GM18508 (cell line): ENCODE data around the gene ARHGEF12.

Source experiments
- ATAC-seq: cut with Tn5 transposase; IDR thresholded peaks from one replicate; pipeline ENCODE4 v1.9.1; 2021; ENCODE audit warnings: moderate number of reproducible peaks; ENCODE audit not compliant: insufficient read depth, unreplicated experiment

ARHGEF12 gene

DNA sequence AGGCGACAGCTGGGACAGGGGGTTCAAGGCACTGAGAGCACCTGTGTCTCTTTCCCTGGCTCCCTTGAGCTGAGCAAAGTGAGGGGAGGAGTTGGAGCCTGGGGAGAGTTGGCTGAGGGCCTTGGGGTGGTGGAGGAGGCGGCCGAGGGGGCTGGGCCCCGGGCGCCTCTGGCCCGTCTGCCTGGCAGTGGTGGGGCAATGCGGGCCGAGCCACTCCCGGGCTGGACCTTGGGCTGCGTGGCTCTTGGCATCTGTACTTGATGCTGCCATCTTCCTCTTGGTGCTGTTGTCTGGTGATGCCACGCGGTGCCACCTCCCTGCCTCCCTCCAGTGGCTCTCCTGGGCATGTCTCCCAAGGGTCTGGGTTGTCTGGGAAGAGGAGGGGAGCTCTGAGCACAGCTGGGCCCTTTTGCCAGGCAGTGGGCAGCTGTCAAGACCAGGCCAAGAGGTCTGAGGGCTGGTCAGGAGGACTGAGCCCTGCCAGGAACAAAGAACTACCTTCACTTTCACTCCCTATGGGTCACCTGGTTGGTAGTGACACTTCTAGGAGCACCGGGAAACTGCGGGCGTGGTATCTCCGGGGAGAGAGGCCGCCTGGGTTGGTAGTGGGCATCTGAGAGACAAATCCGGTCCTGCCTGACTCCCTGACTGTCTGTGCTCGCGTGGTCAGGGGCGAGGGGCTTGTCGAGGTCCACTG, 176.7 kb downstream of the ARHGEF12 start:
- ATAC-seq, result no peak

DNA sequence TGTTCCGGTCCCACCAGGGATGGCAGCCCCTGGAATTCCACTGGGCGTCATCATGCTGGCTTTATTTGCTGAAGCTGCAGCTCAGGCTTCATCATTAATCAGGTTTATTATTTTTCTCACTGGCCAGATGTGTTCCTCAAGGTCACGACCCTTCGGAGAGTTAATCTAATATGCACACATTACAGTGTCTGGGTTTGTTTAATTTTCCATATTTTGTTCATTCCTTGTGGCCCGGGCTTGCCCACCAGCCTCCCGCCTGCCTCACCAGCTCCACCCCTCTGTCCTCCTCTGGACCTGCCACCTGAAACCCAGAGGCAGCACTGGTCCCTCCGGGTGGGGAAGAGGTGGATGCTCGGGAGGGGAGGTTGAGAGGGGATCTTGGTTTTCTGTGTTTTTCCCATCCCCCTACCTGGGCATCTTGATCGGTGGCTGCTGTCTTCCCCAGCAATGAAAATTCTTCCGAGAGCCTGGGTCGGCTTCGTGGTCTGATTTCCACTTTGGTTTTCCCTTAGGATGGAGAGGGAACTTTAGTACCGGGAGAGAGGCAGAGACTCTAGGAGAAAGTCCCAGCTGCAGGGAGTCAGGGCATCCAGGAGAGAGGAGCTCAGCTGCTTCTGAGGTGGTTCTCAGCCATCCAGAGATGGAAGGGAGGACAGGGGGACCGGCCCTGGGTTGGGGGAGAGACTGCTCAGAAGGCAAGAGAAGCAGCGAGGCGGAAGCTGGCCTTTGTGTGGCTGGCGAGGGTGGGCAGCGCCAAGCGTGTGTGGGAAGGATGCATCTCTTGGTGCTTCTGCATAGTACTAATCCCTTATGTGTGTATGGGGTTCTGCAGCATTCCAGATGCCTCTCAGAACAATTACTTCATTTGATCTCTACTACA, 177.5 kb downstream of the ARHGEF12 start:
- no peak for ATAC-seq

DNA sequence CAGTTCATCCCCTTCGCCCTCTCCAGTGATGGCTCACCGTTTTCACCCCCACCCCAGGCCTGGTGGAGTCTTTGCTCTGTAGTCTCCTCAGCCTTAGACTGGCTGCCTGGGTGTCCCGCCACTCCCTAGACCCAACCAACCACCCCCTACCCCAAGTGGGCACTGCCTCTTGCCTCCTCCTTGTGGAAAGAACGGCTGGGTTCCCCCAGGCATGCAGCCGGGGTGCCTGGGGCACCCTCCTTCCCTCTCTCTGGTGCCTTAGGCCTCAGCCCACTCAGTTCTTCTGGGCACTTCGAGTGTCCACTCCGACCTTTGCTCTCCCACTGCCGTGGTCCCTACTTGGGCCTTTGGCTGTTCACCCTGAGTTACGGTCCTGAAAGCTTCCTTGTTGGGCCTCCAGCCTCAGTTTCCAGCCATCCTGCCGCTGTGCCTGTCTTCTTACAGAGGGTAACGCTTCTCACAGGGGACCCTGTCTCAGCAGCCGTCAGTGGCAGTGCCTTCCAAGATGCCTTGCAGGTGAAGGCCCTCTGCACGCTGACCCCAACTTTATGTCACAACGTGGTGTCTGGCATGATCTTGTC, 178.4 kb downstream of the ARHGEF12 start:
- no peak for ATAC-seq

DNA sequence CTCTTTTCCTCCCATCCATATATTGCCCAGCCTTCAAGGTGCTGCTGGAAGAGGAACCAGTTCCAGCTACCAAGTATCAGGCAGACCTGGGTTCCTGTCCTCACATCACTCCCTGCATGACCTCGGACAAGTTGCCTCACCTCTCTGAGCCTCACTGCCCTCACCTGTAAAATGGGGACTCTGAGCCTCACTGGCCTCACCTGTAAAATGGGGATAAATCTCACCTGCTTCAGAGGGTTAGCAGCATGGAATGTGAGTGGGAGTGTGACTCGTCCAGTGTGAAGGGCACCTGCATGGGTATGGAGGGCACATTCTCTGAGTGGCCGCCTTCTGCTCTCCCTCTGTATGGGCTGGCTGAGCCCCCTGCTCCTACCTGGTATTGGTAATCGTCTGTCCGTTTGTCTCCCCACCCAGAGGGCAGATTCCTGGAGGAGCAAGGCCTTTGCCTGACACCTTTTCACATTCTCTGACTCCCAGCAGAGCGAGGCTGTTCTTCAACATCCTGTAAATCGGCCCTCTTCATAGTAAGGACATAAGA, 179.0 kb downstream of the ARHGEF12 start:
- ATAC-seq, result no peak

DNA sequence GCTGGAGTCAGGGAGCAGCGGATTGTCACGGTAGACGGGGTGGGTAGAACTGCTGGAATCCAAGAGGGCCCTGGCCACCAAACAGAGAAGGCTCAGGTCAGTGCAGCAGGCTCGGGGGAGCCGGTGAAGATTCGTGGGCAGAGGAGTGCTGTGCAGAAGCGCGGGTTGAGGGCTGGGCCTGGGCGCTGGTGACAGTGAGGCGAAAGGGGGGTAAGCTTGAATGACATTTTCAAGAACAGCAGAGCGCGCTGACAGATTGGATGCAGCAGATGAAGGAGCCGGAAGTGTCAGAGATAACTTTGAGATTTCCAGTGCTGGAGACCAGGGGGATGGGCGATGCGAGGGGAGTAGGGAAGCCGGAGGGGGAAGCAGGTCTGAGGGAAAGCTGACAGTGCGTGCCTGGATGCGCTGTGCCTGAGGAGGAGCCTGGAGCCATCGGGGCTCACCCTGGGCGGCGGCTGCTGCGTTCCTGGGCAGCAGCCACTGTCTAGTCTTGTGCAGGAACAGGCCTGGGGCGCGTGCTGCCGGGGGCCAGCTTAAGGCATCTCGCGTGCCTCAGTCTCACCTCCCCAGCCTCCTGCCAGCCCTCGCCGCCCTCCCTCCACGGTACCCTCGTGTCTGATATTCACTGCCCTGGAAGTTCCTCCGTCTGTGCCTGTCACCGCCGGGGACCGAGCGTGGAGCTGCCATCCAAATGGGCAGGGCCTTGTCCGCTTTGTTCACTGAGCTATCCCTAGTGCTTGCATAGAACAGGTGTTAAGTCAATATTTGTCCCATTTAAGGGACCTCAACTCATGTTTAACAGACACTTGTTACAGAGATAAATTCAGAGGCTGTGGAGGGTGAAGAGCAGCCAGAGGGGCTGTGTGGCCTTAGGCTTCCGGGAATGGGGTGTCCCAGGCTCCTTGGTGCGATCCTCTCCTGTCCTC, 180.5 kb downstream of the ARHGEF12 start:
- ATAC-seq, result no peak

DNA sequence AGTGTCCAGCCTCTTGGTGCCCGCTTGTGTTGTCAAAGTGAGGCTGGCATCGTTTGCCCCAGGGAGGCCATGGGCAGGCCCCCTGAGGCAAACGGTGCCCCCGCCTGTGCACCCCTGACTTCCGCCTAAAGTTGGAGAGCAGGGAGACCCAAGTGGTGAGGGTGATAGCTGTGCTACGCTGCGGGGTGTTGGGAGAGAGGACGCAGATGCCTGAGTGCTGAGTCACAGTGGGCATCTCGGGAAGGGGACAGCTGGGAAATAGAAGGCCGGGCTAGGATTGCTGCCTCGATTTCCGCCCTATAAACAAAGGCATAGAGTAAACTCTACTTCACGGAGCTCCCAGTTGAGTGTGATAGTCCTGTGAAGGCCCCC, 181.2 kb downstream of the ARHGEF12 start:
- ATAC-seq, result no peak

DNA sequence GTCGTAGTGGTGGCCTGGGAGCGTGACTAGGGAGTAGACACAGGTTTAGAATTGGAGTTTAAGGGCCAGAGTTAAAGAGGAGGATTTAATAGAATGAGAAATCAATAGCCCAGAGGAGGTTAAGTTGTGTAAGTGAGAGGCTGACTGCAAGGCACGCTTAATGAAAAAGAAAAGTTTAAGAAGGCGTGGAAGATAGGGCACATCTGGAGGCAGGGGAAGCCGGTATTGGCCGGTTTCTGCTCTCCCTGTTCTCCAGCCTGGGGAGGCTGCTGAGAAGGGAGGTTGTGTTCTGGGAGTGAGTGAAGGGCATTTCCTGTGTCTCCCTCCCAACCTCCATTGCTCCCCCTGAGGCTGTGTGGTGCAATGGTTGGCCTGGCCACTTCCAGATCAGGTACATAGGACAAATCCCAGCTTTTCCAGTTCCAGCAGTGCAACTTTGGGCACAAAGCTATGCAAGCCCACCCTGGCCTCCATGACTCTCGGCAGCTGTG, 181.6 kb downstream of the ARHGEF12 start:
- ATAC-seq, result no peak

DNA sequence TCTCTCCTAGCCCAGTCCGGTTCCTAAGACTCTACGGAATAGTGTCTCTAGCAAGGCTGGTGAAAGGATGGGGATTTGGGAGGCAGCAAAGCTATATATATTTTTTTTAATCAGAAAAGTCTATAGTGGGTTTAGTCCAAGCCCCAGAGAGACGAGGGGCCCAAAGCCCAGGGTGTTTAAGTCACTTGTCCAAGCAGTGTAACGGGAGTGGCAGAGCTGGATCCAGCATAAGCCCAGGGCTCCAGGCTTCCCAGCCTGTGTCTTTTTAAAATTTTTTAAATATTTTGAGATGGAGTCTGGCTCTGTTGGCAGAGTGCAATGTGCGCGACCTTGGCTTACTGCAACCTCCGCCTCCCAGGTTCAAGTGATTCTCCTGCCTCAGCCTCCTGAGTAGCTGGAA, 182.1 kb downstream of the ARHGEF12 start:
- no peak for ATAC-seq

DNA sequence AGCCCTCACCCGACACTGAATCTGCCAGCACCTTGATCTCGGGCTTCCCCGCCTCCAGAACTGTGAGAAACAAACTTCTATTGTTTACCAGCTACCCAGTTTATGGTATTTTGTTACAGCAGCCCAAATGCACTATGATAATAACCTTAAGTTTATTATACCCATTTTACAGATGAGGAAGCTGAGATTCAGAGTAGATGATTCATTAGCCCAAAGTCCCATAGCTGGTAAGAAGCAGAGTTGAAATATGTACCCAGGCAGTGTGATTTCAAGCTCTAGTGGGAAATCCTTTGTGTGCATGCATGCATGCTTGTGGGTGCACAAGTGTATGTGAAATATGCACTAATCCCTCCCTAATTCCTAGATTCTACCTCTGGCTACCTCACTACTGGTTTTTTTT, 183.3 kb downstream of the ARHGEF12 start:
- ATAC-seq, result no peak

DNA sequence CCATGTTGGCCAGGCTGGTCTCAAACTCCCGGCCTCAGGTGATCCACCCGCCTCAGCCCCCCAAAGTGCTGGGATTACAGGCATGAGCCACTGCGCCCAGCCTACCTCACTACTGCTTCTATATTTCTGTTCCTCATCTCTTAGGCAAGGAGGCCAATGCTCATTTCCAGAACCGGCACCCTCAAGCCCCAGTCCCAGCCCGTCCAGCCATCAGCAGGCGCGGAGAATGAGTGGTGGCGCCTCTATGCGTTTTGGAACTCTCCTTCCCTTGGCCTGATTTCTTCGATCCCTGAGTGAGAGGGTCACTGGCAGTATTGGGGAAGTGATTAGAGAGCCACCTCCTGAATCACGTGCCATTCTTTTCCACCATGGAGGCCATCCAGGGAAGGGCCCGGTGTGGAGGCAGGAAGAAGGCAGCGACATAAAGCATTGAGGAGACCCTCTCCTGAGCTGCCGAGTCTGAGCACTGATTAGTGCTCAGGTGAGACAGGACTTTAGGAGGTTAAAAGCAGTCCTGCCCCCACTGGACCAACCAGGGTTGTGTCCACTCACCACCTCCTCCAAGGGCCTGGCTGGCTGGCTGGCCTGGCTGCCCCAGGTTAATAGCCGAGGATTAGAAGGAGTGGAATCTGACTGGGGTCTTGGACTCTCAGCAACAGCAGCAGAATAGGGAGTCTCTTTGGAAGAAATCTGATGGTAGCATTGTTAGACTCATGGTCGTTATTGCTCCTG, 184.0 kb downstream of the ARHGEF12 start:
- ATAC-seq, result no peak

DNA sequence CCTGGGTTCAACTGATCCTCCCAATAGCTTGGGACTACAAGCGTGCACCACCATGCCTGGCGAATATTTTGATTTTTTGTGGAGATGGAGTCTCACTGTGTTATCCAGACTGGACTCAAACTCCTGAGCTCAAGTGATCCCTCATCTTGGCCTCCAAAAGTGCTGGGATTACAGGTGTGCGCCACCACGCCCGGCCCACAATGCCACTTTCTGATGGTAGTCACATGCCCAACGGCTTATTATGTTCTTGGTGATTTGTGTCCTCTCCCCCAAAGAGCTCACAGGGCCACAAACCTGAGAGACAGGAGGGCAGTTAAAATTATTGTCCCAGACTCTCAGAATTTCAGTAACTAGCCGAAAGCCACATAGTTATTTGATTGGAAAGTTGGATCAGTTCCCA, 185.0 kb downstream of the ARHGEF12 start:
- ATAC-seq, result no peak

DNA sequence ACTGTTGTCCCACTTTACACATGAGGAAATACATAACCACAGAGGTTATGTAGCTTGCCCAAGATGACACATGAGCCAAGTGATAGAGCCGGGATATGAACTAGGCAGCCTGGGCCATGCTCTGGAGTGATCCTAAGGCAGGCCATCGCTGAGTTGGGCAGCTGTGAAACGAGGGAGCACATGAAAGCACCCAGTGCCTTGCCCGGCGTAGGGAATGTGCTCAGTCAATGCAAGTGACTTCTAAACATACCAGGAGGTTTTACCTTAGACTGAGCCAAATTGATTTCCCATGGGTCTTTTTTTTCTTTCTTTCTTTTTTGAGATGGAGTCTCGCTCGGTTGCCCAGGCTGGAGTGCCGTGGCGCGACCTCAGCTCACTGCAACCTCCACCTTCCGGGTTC, 185.8 kb downstream of the ARHGEF12 start:
- no peak for ATAC-seq

DNA sequence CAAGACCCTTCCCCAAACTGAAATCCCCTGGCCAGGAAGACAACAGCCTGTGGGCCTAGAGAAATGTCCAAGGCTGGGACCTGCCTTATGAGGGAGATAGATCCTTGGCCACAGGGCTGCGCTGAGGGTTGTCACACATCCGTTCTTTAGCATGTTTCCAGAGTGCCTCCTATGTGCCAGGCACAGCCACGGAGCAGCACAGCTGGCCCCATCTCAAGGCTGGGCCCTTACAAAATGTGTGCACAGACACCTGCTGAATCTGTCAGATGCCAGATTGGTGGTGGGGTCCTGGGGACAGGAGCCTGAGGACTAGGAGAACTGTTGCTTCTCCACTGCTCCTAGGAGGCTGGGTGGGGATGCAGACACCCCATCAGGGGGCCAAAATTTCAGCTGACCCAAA, 186.5 kb downstream of the ARHGEF12 start:
- no peak for ATAC-seq

DNA sequence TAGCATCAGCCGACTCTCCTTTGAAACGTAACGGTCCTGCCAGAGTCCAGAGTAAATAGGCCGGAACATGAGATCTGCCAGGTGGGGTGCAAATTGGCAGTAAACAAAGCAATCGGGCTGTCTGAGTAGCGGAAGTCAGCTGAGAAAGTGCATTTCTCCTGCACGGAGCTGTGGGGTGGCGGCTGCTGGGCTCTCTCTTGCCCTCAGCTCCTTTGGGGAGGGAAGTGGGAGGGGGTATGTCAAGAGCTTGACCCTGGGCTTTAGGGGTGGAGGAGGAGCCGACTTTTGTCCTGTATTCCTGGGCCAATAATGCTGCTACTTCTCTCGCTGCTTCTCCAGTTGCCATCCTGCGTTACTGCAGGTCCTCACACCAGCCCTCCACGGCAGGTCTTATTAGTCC, 187.0 kb downstream of the ARHGEF12 start:
- ATAC-seq, result no peak

DNA sequence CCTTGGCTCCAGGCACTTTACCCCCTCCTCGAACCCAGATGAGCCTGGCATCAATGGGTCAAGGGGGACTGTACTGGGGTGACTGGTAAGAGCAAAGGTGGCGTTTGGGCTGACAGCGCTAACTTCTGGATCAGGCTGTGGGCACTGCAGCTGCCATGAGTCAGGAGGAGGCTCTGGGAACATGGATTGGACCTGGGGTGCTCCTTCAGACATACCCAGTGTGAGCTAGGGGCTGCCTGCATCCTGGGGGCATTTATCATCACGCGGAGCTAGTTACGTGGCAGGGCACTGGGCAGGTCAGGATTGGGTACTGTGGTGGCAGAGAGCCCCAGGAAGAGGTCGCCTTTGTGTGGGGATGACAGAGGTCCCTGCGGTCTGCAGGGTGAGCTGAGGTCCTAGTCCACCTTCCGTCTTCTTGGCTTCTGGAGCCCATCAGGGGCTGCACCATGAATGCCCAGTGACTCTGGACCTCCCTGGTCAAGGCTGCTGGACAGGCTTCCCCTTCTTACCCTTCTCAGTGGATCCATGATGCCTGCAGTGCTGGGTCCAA, 188.4 kb downstream of the ARHGEF12 start:
- ATAC-seq, result no peak

DNA sequence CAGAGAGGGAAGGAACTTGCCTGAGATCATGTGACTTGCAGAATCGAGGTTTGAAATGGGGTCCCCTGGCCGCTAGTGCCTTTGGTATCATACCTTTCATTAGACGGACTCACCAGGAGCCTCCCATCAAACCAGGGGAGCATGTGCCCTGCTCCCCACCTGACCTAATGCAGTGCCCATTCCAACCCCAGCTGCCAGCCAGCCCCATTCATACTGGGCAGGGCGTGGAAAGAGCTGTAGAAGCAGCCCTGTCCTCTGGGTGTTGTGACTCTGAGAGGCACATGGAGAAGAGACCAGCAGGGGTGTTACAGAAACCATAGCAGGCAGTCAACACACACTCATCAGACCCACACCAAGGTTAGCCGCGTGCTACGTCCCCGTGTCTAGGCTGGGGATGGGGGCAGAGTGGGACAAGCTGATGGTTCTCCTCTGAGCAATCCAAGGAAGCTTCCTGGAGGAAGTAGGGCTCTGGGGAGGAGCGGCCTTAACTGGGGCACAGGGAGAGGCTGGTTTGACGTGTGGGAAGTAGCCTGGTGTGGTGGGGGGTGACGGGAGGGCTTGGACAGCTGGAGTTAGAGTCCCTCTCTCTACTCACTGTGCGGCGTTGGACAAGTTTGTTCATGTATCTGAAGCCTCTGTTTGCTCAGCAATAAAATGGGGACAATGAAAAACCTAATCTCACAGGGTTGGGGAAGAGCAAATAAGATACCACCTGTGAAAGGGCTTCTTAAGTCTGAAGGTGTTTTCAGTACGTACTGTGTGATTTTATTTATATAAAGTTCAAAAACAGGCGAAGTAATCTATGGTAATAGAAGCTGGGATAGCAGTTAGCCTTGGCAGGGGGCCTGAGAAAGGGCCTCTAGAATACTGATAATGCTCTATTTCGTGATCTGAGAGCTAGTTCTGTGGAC, 189.3 kb downstream of the ARHGEF12 start:
- no peak for ATAC-seq

DNA sequence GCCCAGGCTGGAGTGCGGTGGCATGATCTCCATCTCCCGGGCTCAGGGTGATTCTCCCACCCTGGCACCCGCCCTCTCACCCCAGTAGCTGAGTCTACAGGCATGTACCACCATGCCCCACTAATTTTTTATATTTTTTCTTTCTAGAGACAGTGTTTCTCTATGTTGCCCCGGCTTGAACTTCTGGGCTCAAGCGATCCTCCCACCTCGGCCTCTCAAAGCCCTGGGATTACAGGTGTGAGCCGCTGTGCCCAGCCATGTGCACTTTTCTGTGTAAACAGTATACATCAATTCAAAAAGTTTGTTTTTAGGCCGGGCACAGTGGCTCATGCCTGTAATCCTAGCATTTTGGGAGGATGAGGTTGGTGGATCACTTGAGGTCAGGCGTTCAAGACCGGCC, 190.0 kb downstream of the ARHGEF12 start:
- no peak for ATAC-seq

DNA sequence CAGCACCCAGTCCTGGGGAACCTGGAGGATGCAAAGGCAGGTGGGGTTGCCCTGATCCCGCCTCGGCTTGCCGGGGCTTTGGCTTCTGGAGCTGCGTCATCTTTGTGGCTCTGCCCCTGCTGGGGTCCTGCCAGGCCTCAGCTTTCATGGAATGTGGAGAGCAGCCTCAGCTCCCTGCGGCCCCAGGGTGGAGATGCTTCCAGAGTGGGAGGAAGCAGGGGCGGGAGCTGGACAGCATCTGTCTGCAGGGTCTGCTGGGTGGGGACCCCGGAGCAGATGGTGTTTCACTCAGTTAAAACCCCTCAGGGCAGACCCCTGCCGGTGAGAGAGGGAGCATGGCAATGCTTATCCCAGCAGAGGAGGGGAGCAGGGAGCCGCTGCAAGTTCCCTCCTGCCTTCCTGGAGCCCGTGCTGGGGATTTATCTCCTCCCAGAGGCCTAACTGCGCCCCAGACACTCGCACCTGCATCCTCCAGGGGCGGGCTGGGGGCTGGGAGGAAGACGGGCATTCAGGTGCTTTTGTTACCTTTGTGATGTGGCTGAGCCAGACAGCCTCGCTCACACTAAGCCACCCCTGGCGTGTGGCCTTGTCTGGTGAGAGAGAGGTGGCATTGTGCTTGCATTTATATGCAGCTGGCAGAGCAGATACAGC, 191.0 kb downstream of the ARHGEF12 start:
- ATAC-seq, result no peak
